DMS 273 treated with DMSO at 0.1 percent for 48 hours (cell line): Measurements from ENCODE around the gene ENTREP3.
A peak's percentile ranks its signal among the peaks of the same experiment; 100 is the strongest.
"Not testable (repeated sequence)": the region's sequence is repeated elsewhere in the genome, so short reads cannot be mapped to it uniquely, and the experiment has no call there.

Experiments
- DNase-seq: peaks from one replicate; lab custom pipeline; 2025; lab: John Stamatoyannopoulos, UW

ENTREP3 gene

DNA sequence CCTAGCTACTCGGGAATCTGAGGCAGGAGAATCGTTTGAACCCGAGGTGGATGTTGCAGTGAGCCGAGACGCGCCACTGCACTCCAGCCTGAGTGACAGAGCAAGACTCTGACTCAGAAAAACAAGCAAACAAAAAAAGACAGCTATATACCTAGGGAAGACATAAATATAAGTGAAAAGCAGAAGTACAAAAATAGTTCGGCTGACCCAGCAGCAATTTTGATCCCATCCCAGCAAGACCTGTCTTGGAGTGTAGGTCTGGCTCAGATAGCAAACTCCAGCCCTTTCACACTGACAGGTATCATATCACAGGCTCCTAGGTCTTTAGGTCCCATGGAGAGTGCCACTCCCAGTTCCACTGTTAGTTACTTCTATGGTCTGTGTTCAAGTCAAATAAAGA lies 32.2 kb downstream of the ENTREP3 start:
- no peak for DNase-seq

DNA sequence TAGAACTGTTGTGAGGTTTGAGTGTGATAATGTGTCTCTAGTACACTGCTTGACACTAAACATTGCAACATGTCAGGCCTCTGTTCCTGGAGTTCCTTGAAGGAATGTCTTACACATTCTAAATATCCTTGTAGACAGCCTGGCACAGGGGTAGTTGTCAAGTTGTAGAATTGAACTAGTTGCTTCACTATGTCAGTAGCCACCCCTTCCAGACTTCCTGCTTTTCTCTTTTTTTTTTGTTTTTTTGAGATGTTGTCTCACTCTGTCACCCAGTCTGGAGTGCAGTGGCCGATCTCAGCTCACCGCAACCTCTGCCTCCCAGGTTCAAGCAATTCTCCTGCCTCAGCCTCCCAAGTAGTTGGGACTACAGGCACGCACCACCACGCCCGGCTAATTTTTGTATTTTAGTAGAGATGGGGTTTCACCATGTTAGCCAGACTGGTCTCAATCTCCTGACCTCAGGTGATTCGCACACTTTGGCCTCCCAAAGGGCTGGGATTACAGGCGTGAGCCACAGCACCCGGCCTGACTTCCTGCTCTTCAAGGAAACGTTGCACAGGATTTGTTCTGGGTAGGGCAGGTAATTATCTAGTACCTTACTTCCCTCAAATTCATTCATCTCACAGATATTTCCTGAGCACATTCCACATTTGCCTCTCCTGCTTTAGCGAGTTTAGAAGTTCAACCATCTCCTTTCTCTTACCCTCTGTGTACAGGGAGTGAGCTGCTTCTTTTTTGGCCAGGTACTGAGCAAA lies 34.9 kb downstream of the ENTREP3 start:
- not testable (repeated sequence) for DNase-seq

DNA sequence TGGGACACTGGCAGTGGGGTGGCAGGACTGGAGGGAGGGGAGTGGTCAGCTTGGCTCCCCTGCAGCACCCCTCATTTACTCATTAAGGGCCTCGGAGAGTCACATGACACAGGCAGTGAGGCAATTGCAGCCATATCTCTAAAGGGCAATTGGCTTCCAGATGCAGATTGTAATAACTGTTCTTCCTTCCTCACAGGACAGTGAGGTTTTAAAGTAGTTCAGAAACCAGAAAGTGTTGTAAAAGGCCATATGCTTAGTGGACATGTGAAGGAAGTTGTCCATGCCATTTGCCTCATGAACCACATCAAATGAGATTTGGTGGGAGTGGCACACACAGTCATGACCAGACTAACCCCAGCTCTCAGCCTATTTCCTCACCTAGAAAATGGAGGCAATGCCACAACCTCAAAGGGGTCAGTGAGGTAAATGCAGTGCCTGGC lies 35.7 kb downstream of the ENTREP3 start:
- no peak for DNase-seq

DNA sequence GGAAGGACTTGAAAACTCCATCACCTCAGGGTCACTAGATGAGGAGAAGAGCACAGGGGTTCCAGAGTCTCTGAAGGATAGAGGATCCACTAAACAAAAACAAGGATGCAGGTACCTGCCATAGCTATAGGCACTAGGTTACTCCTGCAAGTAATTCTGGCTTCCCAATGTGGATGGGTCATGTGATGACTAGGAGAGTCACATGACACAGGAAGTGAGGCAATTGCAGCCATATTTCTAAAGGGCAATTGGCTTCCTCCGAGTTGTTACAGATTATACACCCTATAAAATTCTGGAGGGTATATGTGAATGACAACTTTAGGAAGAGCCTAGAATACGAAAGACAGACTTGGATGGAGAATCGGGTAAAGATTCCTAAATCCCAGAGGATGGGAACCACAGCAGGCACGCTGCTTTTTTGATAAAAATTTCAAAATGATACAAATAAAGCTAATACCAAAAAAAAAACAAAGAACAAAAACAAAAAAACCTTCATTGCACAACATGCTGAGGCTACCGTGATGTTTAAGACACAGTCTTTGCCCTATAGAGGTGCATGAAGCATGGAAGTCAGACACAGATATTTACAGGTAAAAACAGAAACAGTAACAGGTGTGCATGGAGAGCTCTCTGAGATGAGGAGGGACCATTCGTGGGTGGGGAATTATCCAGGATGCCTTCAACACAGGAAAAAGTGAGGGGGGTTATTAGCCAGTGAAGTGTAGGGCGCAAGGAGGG lies 36.3 kb downstream of the ENTREP3 start:
- DNase-seq: no peak

DNA sequence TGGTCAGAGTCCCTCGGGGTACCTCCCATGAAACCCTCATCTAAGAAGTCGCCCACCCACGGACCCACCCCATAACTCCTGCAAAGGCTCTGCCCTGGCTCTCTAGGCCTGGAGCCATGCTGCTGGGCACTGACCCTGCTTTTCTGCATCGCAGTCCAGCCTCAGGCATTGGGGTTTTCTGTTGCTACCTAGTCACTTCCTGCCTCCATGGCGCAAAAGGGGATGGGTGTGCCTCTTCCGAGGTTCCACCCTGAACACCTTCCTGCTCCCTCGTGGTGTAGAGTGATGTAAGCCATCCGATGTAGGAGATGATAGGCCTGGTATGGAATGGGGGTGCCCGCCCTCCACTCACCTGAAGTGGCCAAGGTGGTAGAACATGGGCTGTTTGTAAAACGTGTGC lies 40.6 kb downstream of the ENTREP3 start:
- DNase-seq: not testable (repeated sequence)

DNA sequence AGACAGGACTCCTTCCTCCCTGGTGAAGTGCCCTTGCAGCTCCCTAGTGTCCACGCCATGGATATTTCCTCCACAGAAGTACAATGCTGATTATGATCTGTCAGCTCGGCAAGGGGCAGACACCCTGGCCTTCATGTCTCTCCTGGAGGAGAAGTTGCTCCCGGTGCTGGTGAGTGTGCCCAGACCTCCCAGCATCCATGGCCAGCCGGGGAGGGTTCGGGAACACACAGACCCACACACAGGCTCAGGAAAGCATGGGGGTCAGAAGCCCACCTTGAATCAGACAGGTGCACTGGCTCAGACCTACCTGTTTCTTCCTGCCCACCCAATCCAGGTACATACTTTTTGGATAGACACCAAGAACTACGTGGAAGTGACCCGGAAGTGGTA lies 43.2 kb downstream of the ENTREP3 start:
- not testable (repeated sequence) for DNase-seq

DNA sequence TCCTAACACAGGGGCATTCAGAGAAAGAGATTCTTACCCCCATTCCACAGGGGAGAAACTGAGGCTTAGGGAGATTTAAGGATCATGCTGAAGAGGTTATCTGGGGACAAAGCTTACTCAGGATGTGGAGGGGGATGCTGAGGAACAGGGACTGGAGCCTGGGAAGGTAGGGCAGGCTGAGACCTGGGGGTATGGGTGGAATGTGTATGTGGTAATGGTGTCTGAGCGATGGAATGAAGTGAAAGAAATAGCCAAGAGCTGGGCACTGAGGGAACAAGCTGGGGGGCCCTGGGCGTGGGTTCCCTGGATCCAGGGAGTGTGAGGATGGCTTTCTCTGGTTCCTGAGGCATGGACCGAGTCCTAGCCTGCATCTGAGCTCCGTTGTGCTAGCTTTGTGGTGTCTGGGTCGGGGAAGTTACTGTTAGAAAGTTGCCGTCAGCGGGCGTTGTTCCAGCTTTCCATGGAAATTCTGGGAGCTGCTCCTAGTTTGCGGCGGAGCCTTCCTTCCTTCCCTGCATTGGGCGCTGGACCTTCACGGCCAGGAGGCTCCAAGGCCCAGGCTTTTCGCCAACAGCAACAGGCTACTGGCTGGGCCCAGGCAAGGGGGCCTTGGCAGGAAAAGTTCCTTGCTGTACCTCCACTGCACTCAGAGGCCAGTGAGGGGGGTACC lies 43.8 kb downstream of the ENTREP3 start:
- not testable (repeated sequence) for DNase-seq

DNA sequence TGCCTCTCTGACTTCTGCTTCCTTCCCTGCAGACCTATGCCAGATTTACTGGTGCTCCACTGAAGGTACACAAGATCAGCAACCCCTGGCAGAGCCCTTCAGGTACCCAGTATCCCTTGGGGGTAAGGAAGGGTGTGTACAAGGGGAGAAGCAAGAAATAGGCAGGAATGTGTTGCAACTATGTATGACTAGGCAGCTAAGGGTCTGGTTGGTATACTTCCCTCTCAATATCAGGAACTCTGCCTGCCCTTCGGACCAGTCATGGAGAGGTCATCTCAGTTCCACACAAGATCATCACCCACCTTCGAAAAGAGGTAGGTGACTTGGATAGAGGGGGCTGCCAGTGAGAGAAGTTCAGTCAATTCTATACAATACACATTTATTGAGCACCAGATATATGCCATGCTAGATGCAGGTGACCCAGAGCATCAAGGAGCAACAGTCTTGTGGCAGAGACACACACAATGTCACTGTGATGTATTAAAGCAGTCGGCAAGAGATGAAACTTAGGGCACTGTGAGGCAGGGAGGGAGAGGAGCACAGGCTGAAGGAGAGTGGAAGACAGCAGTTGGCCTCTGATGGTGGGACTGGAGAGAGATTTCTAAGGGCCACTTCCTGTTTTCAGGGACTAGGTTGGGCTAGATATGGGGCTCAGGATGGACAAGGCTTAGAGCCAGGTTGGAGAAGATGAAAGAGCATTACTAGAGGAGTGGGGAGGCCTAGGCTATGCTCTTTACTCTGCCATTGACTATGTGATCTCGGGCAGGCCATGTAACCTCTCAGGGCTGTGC lies 44.8 kb downstream of the ENTREP3 start:
- no peak for DNase-seq

DNA sequence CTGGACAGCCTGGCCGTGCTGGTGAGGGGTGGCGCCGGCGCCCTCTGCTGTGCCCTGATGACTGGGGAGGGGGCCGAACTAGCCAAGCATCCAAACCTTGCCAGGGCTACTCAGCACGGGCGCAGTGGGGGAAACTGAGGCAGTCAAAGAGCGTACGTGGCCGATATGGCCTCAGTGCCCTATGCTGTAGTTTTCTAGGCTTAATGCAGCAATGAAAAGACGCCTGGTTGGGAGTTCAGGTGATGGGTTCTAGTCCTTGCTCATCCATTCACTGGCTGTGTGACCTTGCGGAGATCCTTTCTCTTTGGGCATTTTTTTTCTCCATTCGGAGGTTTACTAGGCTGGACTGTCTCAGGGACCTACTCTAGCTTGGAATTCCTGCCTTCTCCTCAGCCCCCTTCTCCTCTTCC lies 46.0 kb downstream of the ENTREP3 start:
- DNase-seq: no peak

DNA sequence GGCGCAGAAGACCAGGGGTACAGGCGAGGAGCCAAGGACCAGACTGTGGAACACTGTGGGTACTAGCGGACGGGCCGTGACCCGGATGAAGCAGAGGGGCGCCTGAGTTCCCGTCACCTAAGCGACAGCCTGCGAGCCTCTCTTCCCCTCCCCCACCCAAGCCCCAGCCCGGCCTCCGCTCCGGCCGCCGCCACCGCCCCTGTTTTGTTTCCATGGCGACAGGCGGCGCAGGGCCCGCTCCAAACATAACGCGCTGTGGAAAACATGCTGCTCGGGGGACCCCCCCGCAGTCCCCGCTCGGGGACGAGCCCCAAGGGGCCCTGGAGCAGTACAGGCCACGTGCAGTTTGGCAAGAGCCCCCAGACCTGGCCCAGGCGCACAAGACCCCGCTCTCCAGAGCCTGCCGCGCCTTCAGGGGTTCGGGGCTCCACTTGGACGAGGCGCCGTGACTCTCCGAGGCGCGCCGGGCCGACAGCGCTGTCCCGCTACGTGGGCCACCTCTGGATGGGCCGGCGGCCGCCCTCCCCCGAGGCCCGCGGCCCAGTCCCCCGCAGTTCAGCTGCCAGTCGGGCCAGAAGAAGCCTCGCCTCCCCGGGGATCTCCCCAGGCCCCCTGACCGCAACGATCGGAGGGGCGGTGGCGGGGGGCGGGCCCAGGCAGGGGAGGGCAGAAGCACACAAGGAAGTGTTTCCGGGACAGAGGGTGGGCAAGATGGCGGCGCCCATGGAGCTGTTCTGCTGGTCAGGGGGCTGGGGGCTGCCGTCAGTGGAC lies 46.6 kb downstream of the ENTREP3 start, which contains the start of gene MTX1:
Gene MTX1, plus strand, starts transcription at position 155 of the 771 bp plus-strand sequence. Its CDS starts 110 bp downstream, at position 265.
- DNase-seq: peak; percentile 63

DNA sequence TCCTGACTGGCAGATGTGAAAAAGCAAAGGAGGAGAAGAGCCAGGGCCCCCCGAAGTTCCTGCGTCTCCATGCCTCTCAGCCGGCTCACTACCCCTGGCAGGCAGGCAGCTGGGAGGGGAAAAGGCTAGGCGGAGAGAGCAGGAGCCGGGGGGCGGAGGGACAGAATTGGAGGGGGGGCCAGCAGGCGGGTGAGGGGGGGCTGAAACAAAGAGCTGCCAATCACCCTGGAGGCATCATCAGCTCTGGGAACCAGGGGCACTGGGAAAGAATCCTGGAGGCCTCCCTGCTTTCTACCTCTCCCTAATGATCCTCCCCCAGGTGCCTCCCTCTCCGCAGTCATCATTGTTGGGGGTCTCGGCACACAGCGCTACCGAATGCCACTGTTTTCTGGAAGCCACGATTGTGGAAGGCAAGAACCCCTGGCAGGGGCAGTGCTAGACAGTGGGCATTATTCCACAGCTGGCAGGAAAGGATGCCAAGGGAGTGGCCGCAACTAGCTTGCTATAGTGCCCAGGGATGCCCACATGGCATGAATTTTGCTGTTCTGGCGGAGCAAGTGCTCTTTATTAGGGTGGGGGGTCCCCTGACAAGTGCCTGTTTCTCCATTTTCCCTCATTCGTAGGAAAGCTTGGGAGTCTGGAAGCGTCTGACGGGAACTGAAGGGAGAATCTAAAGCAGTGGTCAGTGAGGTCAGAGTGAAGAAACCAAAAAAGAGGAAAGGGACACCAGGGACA lies 47.3 kb downstream of the ENTREP3 start, which contains the start of gene THBS3:
Gene THBS3, minus strand, starts transcription at position 92 of the 735 bp plus-strand sequence. Its CDS starts 21 bp downstream, at position 71.
- peak; percentile 35 for DNase-seq

DNA sequence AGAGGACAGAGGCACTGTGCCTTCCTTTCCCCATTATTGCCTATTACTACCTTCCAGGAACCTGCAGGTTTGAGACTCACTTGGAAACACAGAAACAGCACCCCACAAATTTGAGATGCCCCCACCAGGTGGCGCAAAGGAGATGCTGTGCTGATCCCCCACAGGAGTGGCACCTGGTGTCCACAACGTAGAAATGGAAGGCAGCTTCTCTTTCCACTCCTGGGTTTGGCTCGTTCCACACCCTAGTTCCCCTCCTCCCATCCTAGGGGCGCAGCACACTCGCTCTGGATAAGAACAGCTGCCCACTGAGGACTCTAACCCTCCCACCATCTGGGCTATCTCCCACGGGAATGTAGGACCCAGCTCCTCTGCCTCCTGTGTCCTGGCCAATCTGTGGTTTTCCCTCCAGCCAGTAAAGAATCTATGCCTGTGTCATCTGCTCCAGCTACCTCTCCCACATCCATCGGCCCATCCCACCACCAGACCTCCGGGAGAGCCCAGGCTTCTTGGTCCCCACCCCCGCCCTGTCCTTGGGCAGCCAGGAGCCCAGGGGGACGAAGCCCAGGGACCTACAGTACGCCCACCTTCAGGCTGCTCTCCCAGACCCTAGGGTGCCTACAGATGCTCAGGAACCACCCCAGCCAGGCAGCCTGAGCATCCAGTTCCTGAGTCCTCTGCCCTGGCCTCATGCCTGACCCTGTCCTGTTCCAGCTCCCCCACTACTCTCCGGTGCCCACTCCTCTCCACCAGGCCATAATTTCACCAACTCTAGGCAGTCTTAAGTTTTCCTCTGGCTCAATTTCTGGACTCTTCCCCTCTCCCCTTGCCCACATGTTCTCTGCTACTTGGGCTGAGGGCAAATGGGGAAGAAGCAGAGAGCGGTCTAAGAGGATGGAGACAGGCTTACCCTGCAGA lies 48.1 kb downstream of the ENTREP3 start:
- DNase-seq: peak; percentile 93

DNA sequence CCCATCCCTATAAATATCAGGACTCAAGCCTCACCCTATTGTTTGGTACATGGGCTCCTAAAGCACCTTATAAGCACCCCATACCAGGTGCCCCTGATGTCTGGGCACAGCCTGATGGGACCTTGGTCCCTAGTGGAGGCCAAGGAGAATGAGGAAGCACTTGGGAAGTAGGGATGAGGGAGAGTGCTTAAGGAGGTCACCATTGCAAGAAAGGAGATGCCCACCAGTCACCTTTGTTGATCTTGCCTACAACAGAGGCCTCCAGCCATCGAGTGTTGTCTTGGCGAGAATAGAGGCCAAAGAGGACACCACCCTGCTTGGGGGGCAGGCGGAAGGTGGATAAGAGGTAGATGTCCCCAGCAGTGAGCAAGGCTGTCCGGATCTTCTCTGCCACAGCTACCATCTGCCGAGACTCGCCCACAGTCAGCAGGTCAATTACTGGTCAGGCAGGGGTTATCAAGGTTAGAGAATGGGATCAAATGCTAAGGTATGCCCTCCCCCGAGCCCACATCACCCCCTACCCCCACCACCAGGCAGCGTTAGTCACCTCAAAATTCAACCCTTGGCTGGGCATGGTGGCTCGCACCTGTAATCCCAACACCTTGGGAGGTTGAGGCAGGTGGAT lies 49.2 kb downstream of the ENTREP3 start:
- no peak for DNase-seq

DNA sequence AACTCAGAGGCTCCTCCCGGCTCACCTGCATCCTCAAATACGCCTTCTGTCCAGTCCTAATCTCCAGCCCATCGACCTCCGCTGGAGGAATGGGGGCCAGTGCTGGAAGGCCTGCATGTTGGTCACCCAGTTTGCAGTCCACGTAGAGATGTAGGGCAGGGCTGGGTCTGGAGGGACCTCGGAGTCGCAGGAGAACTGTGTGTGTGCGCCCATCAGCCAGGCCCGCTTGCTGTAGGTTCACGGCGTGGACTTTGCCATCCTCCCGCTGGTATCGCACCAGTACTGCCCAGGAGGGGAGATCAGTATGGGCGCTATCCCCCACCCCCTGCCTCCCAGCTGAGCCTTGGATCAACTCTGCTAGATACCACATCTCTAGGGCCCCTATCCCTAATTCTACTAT lies 50.2 kb downstream of the ENTREP3 start:
- no peak for DNase-seq

DNA sequence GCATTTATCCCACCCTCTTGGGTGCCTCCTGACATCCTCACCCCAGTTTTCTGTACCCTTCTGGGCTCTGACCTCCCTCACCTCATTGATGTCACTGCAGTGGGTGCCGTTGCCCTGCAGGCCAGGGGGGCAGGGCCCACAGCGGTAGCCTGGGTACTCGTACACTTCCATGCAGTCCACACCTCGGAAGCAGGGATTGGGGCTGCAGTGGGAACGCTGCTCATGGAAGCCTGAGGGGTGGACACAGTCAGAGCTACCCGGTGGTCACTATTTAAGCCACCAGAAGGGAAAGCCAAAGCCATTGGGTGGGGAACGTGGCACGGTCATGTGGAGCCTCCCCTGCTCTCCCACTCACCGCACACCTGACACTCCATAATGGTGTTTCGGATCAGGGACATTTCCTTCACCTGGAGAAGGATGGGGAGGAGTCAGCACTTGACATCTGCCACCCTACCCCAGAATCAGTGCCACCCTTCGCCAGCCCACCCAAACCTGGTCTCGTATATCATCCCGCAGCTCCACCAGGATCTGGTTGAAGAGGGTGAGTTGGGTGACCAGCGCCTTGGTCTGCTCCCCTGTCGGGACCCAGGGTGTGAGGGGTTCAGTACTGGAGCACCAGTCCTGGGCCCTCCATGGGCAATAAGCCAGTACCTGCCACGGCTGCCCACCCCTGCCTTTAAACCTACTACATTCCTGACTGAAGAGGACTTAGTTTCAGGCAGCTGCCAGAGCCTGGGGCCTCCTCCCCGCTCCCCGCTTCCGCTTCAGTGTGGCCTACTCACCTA lies 52.4 kb downstream of the ENTREP3 start:
- no peak for DNase-seq

DNA sequence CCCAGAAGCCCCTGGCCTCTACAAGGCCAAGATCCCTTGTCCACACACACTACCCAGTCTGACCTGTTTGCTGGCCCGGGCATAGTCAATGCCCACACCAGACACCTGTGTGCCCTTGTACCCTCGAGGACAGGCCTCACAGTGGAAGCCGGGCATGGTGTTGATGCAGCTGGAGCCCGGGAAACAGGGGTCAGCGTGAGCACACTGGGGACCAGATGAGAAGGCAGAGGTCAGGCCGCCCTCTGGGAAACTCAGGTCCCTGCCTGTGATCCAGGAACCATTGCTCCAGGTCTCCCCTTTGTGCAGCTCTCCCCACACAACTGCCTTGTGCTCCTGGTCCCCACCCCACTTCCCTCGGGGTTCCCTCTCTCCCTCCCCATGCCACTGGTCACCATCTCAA lies 53.1 kb downstream of the ENTREP3 start:
- no peak for DNase-seq

DNA sequence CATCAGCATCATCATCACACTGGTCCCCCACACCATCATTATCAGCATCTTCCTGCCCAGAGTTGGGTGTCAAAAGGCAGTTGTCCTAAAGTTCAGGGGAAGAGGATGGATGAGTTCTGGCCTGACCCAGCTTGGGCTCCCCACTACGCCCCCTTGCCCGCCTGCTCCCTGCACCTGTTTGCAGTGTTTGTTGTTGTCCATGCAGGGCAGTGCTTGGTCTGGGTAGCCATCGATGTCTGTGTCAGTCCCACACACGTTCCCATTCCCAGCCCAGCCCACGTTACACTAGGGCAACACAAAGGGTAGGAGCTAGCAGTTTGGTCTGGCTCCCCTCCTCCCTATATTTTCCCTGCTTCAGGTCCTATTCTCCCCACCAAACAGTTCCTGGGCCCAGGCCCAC lies 54.4 kb downstream of the ENTREP3 start:
- DNase-seq: no peak

DNA sequence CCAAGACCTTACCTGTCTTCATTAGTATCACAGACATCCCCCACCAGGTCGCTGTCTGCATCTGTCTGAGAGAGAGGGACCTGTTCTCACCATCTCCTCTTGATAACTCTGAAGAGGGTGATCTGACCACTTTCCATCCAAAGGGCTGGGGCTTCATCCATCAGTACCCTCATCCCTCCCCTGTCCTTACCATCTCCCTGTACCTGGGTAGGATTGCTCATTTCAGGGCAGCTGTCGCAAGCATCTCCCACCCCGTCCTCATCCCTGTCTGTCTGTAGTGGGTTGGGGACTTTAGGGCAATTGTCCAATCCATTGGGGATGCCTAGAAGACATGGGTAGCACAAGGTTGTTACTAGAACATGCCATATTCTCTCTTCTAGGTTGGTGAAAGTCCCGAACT lies 55.5 kb downstream of the ENTREP3 start:
- no peak for DNase-seq
